Gastrocnemius medialis (tissue), 4 donors: ENCODE measurements around the gene GAD2.

Experiments used
- CTCF ChIP-seq, 5 experiments: fragments of 450-650 bp in 3 of 5; fragments of 200-600 bp in 2 of 5; sonication (generic) in 2 of 5; IDR thresholded peaks in 4 of 5; conservative IDR thresholded peaks in 1 of 5; 1 replicate in 4 of 5; 2 replicates in 1 of 5; pipeline ENCODE4 v1.5.1; 2016 to 2019; ENCODE audit warnings: antibody characterized with exemption in 5 of 5, mild to moderate bottlenecking in 3 of 5, moderate library complexity in 3 of 5
- POLR2A ChIP-seq, 2 donors: fragments of 450-650 bp; IDR thresholded peaks; one replicate each; pipeline ENCODE4 v1.6.1; 2017; ENCODE audit warnings: antibody characterized with exemption in 2 of 2, mild to moderate bottlenecking in 2 of 2, moderate library complexity in 2 of 2

- TF ChIP-seq CTCF (IDR thresholded peaks at IDR 0.05 in 4 of 5, conservative IDR thresholded peaks at IDR 0.05 in 1 of 5) (no peak), POLR2A (IDR thresholded peaks at IDR 0.05) (no peak)
Observed at GRCh38 chr10:26291721-26292480, 75.3 kb downstream of the GAD2 start.
